ENCODE results near the gene RASL11A. TPM values are rescaled to one million over a fixed set of nuclear protein-coding genes. Genes with fewer than 3 reads are reported as not detected.
"Not testable (repeated sequence)": the region's sequence is repeated elsewhere in the genome, so short reads cannot be mapped to it uniquely, and the experiment has no call there.

The RASL11A gene
- total RNA-seq, 1 donor from 2014 or later, result 4.7 TPM

- peak; percentile 69 for ATAC-seq
Observed at GRCh38 chr13:27300941-27301586, 30.4 kb downstream of the RASL11A start.

GRCh38 chr13:27302643-27303262 lies 32.1 kb downstream of the RASL11A start:
- ATAC-seq, result no peak

GRCh38 chr13:27304099-27304498 lies 33.5 kb downstream of the RASL11A start:
- ATAC-seq, result no peak

- no peak for ATAC-seq
Observed at GRCh38 chr13:27304611-27305010, 34.0 kb downstream of the RASL11A start.

GRCh38 chr13:27306364-27306763 lies 35.7 kb downstream of the RASL11A start:
- ATAC-seq, result no peak

GRCh38 chr13:27308941-27309340 lies 38.3 kb downstream of the RASL11A start:
- ATAC-seq, result no peak

GRCh38 chr13:27309401-27309958 lies 38.9 kb downstream of the RASL11A start:
- ATAC-seq, result peak; percentile 78

GRCh38 chr13:27309967-27310598 lies 39.5 kb downstream of the RASL11A start:
- peak; percentile 81 for ATAC-seq

- ATAC-seq, result no peak
Observed at GRCh38 chr13:27310946-27311345, 40.3 kb downstream of the RASL11A start.

GRCh38 chr13:27311518-27312210 lies 41.0 kb downstream of the RASL11A start:
- ATAC-seq, result no peak

- ATAC-seq, result no peak
Observed at GRCh38 chr13:27313770-27314169, 43.1 kb downstream of the RASL11A start.

- ATAC-seq, result no peak
Observed at GRCh38 chr13:27319404-27319803, 48.8 kb downstream of the RASL11A start.

GRCh38 chr13:27321468-27322431 lies 51.1 kb downstream of the RASL11A start:
- no peak for ATAC-seq

- not testable (repeated sequence) for ATAC-seq
Observed at GRCh38 chr13:27322443-27322842, 51.8 kb downstream of the RASL11A start.

Other genes with a start within 250 kb of the RASL11A start
- 7.1 TPM for gene USP12, start 99.0 kb upstream of the RASL11A start, total RNA-seq
- gene RPL21, start 19.3 kb upstream of the RASL11A start, total RNA-seq, result 1,003 TPM
- 71.1 TPM for gene GTF3A, start 153.8 kb downstream of the RASL11A start, total RNA-seq
- 36.0 TPM for gene MTIF3, start 179.7 kb downstream of the RASL11A start, total RNA-seq